Upper lobe of right lung (tissue), 1 donor: Measurements from ENCODE around the gene ATRAID. TPM values are rescaled to one million over a fixed set of nuclear protein-coding genes. Genes with fewer than 3 reads are reported as not detected.

Source experiments
- ATAC-seq: fragments of 200-7000 bp; cut with Tn5 transposase; one replicate; pipeline ENCODE4 v1.9.1; 2020; ENCODE audit warnings: mild to moderate bottlenecking, moderate library complexity
- DNase-seq: peaks from one replicate; pipeline ENCODE4 v3.0.0-alpha.2; 2020
- H3K27ac ChIP-seq: fragments of 200-600 bp; one replicate; pipeline ENCODE4 v1.8.0; 2022
- H3K27me3 ChIP-seq: fragments of 200-600 bp; one replicate; pipeline ENCODE4 v1.8.0; 2022; ENCODE audit warnings: mild to moderate bottlenecking
- H3K36me3 ChIP-seq: fragments of 200-600 bp; one replicate; pipeline ENCODE4 v1.8.0; 2022
- H3K4me1 ChIP-seq: fragments of 200-600 bp; one replicate; pipeline ENCODE4 v1.8.0; 2022
- H3K4me3 ChIP-seq: fragments of 200-600 bp; one replicate; pipeline ENCODE4 v1.8.0; 2022; ENCODE audit warnings: mild to moderate bottlenecking
- H3K9me3 ChIP-seq: fragments of 200-600 bp; one replicate; pipeline ENCODE4 v1.8.0; 2022
- intact Hi-C: fragments of 100-400 bp; cut with DNase I; formaldehyde crosslinking; loops from one replicate; pipeline ENCODE4 v1.11.0; 2022
- total RNA-seq: library from RNA; stranded (reverse); fragmentation: NEBNext Ultra II Directional; extraction: Animal tissue kit (Norgen Biotek cat#: 25700); gene quantifications from one replicate; pipeline ENCODE4 v1.2.1, GENCODE V29; 2021
- TF ChIP-seq, protein P1 (sequence below): fragments of 200-600 bp; IDR thresholded peaks from one replicate; pipeline ENCODE4 v1.8.0; 2022; ENCODE audit warnings: antibody characterized with exemption
- donor health status: DM: no; HTN: yes; CAD: no; lungs with severe emphysema.

The ATRAID gene
- total RNA-seq, 1 donor from 2014 or later, result 102 TPM

DNA sequence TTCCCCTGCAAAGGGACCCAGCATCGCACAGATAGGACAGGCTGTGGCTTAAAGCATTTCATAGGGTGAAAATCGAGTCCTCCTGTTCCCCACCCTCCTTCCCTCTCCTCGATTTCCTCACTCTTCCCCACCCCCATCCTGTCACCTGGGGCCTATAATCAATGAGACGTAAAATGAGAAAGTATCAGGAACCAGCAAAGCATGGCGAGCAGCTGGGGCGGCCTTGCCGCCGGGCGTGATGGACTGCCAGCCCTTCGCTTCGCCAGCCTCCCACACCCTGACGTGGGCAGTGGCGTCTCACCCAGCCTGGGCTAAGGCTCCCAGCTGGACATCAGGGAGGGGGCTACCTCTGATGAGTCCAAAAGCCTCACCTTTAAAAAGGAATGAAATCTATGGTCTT, 39.9 kb downstream of the ATRAID start:
- H3K9me3 ChIP-seq, result no peaks in the 10 kb centered on the region
- TF ChIP-seq, protein P1, sequence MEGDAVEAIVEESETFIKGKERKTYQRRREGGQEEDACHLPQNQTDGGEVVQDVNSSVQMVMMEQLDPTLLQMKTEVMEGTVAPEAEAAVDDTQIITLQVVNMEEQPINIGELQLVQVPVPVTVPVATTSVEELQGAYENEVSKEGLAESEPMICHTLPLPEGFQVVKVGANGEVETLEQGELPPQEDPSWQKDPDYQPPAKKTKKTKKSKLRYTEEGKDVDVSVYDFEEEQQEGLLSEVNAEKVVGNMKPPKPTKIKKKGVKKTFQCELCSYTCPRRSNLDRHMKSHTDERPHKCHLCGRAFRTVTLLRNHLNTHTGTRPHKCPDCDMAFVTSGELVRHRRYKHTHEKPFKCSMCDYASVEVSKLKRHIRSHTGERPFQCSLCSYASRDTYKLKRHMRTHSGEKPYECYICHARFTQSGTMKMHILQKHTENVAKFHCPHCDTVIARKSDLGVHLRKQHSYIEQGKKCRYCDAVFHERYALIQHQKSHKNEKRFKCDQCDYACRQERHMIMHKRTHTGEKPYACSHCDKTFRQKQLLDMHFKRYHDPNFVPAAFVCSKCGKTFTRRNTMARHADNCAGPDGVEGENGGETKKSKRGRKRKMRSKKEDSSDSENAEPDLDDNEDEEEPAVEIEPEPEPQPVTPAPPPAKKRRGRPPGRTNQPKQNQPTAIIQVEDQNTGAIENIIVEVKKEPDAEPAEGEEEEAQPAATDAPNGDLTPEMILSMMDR, result no peak
- DNase-seq (no peak), ATAC-seq (no peak)
- peaks cover 36% of the 10 kb centered on the region for H3K27me3 ChIP-seq
- no peak overlapping the region for H3K27ac ChIP-seq
- H3K4me3 ChIP-seq, result no peak overlapping the region
- H3K4me1 ChIP-seq, result peaks cover 5% of the 10 kb centered on the region
- no peaks in the 10 kb centered on the region for H3K36me3 ChIP-seq
- intact Hi-C loops, result no loop called here

DNA sequence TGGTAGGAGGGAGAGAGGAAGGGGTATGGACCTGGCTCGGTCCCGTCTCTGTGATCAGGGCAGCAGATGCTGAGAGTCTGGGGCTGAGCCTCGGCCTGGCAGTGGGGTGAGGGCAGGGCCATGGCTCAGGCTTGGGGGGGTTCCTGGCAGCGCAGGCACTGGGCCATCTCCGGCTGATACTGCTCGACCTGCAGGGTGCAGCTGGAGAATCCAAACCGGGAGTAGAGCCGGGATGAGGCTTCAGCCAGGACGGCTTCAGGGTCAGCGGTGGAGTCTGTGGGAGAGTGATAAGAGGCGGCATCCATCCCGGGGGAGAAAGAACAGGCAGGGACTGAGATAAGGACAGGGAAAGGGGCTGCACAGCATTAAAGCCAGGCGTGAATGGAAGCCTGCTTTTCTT, 43.3 kb downstream of the ATRAID start:
- no peaks in the 10 kb centered on the region for H3K36me3 ChIP-seq
- DNase-seq, result no peak
- H3K9me3 ChIP-seq, result no peaks in the 10 kb centered on the region
- no peak overlapping the region for H3K27ac ChIP-seq
- peaks cover 2% of the 10 kb centered on the region for H3K4me1 ChIP-seq
- no peak overlapping the region for H3K4me3 ChIP-seq
- TF ChIP-seq, protein P1, result no peak
- intact Hi-C loops, result no loop called here
- peaks cover 46% of the 10 kb centered on the region for H3K27me3 ChIP-seq
- ATAC-seq, result no peak

DNA sequence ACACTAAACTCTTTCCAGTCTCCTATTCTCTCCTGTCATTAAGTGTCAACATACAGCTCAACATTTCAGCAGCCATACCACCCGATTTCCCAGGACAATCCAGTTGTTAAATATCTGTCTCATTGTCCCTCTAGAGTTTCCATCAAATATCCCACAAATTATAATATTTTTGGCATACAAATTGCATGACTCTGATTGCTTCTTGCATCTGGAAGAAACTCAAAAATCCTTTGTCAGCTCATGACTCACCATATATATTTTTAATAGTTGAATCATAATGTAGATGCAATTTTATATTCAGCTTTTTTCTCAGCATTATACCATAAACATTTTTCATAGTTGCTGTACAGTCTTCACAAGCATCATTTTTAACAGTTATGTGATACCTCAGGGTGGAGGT, 43.8 kb downstream of the ATRAID start:
- intact Hi-C loops, result no loop called here
- no peak overlapping the region for H3K27ac ChIP-seq
- H3K9me3 ChIP-seq, result no peaks in the 10 kb centered on the region
- no peak for ATAC-seq
- H3K27me3 ChIP-seq, result peaks cover 46% of the 10 kb centered on the region
- H3K4me3 ChIP-seq, result no peak overlapping the region
- TF ChIP-seq, protein P1, result no peak
- no peak for DNase-seq
- H3K4me1 ChIP-seq, result no peaks in the 10 kb centered on the region
- H3K36me3 ChIP-seq, result no peaks in the 10 kb centered on the region

- H3K27ac ChIP-seq, result no peak overlapping the region
- TF ChIP-seq, protein P1, result no peak
- H3K36me3 ChIP-seq, result no peaks in the 10 kb centered on the region
- no peaks in the 10 kb centered on the region for H3K9me3 ChIP-seq
- ATAC-seq (no peak), DNase-seq (no peak)
- peaks cover 47% of the 10 kb centered on the region for H3K27me3 ChIP-seq
- H3K4me1 ChIP-seq, result no peaks in the 10 kb centered on the region
- intact Hi-C loops, result no loop called here
- H3K4me3 ChIP-seq, result no peak overlapping the region
Observed at GRCh38 chr2:27256855-27257454, 45.1 kb downstream of the ATRAID start.

DNA sequence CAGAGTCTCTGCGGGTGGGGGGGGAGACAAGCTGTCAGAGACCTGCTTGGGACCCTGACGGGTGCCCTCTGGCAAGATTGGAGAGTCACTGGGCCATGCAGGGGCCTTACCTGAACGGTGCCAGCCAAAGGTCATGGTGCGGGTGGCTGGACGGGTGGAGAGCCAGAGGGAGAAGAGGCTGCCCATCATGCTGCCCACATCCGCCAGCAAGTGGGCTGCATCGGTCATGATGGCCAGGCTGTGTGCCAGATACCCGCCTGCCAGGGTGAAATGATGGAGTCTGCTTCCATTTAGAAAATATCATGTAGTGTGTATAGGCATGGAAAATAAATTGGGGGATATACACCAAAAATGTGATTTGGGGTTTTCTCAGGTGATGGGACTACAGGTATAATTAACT, 46.2 kb downstream of the ATRAID start:
- no peak overlapping the region for H3K4me3 ChIP-seq
- intact Hi-C loops, result no loop called here
- no peak for DNase-seq
- H3K4me1 ChIP-seq, result peaks cover 7% of the 10 kb centered on the region
- H3K27ac ChIP-seq, result no peak overlapping the region
- H3K27me3 ChIP-seq, result peaks cover 51% of the 10 kb centered on the region
- no peaks in the 10 kb centered on the region for H3K36me3 ChIP-seq
- ATAC-seq, result no peak
- TF ChIP-seq, protein P1, result no peak
- H3K9me3 ChIP-seq, result no peaks in the 10 kb centered on the region
